Erythroblast (primary cell): ENCODE results near the gene ZKSCAN7.

Source experiments
- GATA1 ChIP-seq: IDR thresholded peaks from 2 replicates; pipeline ENCODE4 v1.6.1; 2011; ENCODE audit warnings: low read depth, mild to moderate bottlenecking, control low read depth, low read length, moderate library complexity
- POLR2A ChIP-seq: IDR thresholded peaks from 2 replicates; pipeline ENCODE4 v1.6.1; 2011; ENCODE audit warnings: mild to moderate bottlenecking, low read length

DNA sequence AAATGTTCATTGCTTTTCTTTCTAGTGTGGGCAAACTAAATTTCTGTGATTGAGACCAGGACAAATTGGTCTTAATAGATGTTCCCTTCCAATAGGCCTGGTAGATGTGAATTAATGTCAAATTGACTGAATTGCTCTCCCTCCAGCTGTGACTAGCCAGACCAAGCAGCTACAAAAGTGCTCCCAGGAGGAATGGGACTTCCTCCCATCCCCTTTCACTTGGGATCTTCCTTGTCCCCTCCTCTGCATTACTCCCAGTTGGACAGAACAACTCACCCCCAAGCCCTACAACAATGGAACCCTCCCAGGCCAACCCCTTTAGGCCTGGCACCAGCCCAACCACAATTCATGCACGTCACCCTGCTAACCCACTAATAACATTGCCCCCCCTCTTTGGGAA lies 19.6 kb upstream of the ZKSCAN7 start:
- TF ChIP-seq POLR2A (no peak), GATA1 (no peak)
